Measurements from ENCODE around the gene NEB.
"Not testable (repeated sequence)": the region's sequence is repeated elsewhere in the genome, so short reads cannot be mapped to it uniquely, and the experiment has no call there.

The NEB gene

GRCh38 chr2:151632993-151633565, 101.2 kb downstream of the NEB start:
- no peak overlapping the region for H3K4me3 ChIP-seq (ENCODE audit: low read length)
- peak; percentile 4 for DNase-seq (ENCODE audit: low read depth, low spot score)

- H3K4me3 ChIP-seq (ENCODE audit: low read length), result no peak overlapping the region
- DNase-seq (ENCODE audit: low read depth, low spot score), result no peak
Observed at GRCh38 chr2:151630372-151630771, 103.9 kb downstream of the NEB start.

- H3K4me3 ChIP-seq (ENCODE audit: low read length), result no peak overlapping the region
- no peak for DNase-seq (ENCODE audit: low read depth, low spot score)
Observed at GRCh38 chr2:151627353-151627752, 106.9 kb downstream of the NEB start.

- DNase-seq (ENCODE audit: low read depth, low spot score), result no peak
- H3K4me3 ChIP-seq (ENCODE audit: low read length), result no peak overlapping the region
Observed at GRCh38 chr2:151624271-151624670, 110.0 kb downstream of the NEB start.

- H3K4me3 ChIP-seq (ENCODE audit: low read length), result no peak overlapping the region
- DNase-seq (ENCODE audit: low read depth, low spot score), result no peak
Observed at GRCh38 chr2:151623631-151624030, 110.6 kb downstream of the NEB start.

GRCh38 chr2:151620761-151621160, 113.5 kb downstream of the NEB start:
- no peak for DNase-seq (ENCODE audit: low read depth, low spot score)
- H3K4me3 ChIP-seq (ENCODE audit: low read length), result no peak overlapping the region

- no peak overlapping the region for H3K4me3 ChIP-seq (ENCODE audit: low read length)
- no peak for DNase-seq (ENCODE audit: low read depth, low spot score)
Observed at GRCh38 chr2:151619337-151619989, 114.8 kb downstream of the NEB start.

- no peak for DNase-seq (ENCODE audit: low read depth, low spot score)
- no peak overlapping the region for H3K4me3 ChIP-seq (ENCODE audit: low read length)
Observed at GRCh38 chr2:151616760-151617339, 117.4 kb downstream of the NEB start.

GRCh38 chr2:151614606-151615306, 119.5 kb downstream of the NEB start:
- H3K4me3 ChIP-seq (ENCODE audit: low read length), result no peak overlapping the region
- no peak for DNase-seq (ENCODE audit: low read depth, low spot score)

GRCh38 chr2:151614159-151614558, 120.1 kb downstream of the NEB start:
- DNase-seq (ENCODE audit: low read depth, low spot score), result no peak
- no peak overlapping the region for H3K4me3 ChIP-seq (ENCODE audit: low read length)

- DNase-seq (ENCODE audit: low read depth, low spot score), result no peak
- H3K4me3 ChIP-seq (ENCODE audit: low read length), result no peak overlapping the region
Observed at GRCh38 chr2:151611351-151611750, 122.9 kb downstream of the NEB start.

GRCh38 chr2:151610310-151610709, 124.0 kb downstream of the NEB start:
- DNase-seq (ENCODE audit: low read depth, low spot score), result no peak
- H3K4me3 ChIP-seq (ENCODE audit: low read length), result no peak overlapping the region

- no peak for DNase-seq (ENCODE audit: low read depth, low spot score)
Observed at GRCh38 chr2:151609705-151610104, 124.6 kb downstream of the NEB start.

GRCh38 chr2:151607459-151608424, 126.5 kb downstream of the NEB start:
- H3K4me3 ChIP-seq (ENCODE audit: low read length); DNase-seq (ENCODE audit: low read depth, low spot score): not testable (repeated sequence)

More at GRCh38 chr2:151609705-151610104, 124.6 kb downstream of the NEB start:
- no peak overlapping the region for H3K4me3 ChIP-seq (ENCODE audit: low read length)

- not testable (repeated sequence) for DNase-seq (ENCODE audit: low read depth, low spot score); H3K4me3 ChIP-seq (ENCODE audit: low read length)
Observed at GRCh38 chr2:151603530-151603929, 130.7 kb downstream of the NEB start.

- DNase-seq (ENCODE audit: low read depth, low spot score); H3K4me3 ChIP-seq (ENCODE audit: low read length): not testable (repeated sequence)
Observed at GRCh38 chr2:151602402-151602801, 131.9 kb downstream of the NEB start.

- not testable (repeated sequence) for H3K4me3 ChIP-seq (ENCODE audit: low read length); DNase-seq (ENCODE audit: low read depth, low spot score)
Observed at GRCh38 chr2:151601803-151602202, 132.5 kb downstream of the NEB start.

- not testable (repeated sequence) for DNase-seq (ENCODE audit: low read depth, low spot score); H3K4me3 ChIP-seq (ENCODE audit: low read length)
Observed at GRCh38 chr2:151596903-151597608, 137.2 kb downstream of the NEB start.

Measured in Jurkat, Clone E6-1 (cell line).